Fibroblast of pulmonary artery (primary cell): Measurements from ENCODE around the gene FRAS1.
"Not testable (repeated sequence)": the region's sequence is repeated elsewhere in the genome, so short reads cannot be mapped to it uniquely, and the experiment has no call there.

ENCODE experiments used
- DNase-seq: peaks from one replicate; pipeline ENCODE4 v3.0.0-alpha.2; 2010; ENCODE audit warnings: low read depth
- H3K4me3 ChIP-seq: replicated peaks from 2 replicates; pipeline ENCODE4 v1.5.1; 2011; ENCODE audit warnings: low read depth, mild to moderate bottlenecking, control low read depth, low read length, moderate library complexity
- CTCF ChIP-seq: IDR thresholded peaks from 2 replicates; pipeline ENCODE4 v1.5.1; 2011; ENCODE audit warnings: mild to moderate bottlenecking, control low read depth, low read length, inconsistent platforms; ENCODE audit errors: missing control alignments

The FRAS1 gene

GRCh38 chr4:78457751-78458150 lies 400.6 kb downstream of the FRAS1 start:
- DNase-seq, result no peak
- no peak overlapping the region for H3K4me3 ChIP-seq
- TF ChIP-seq CTCF, result no peak

- no peak for TF ChIP-seq CTCF
- no peak overlapping the region for H3K4me3 ChIP-seq
- no peak for DNase-seq
These were observed 402.2 kb downstream of the FRAS1 start for GRCh38 chr4:78459327-78459726.

GRCh38 chr4:78460368-78460767 lies 403.2 kb downstream of the FRAS1 start:
- H3K4me3 ChIP-seq, result no peak overlapping the region
- DNase-seq, result no peak
- no peak for TF ChIP-seq CTCF

GRCh38 chr4:78464265-78464664 lies 407.1 kb downstream of the FRAS1 start:
- H3K4me3 ChIP-seq, result no peak overlapping the region
- no peak for DNase-seq
- TF ChIP-seq CTCF, result no peak

- H3K4me3 ChIP-seq, DNase-seq: not testable (repeated sequence)
These were observed 410.1 kb downstream of the FRAS1 start for GRCh38 chr4:78467223-78467622.

GRCh38 chr4:78468272-78468671 lies 411.1 kb downstream of the FRAS1 start:
- no peak overlapping the region for H3K4me3 ChIP-seq
- TF ChIP-seq CTCF, result no peak
- DNase-seq, result no peak

GRCh38 chr4:78476108-78476704 lies 419.1 kb downstream of the FRAS1 start:
- DNase-seq, result no peak
- no peak for TF ChIP-seq CTCF
- H3K4me3 ChIP-seq, result no peak overlapping the region
